Renal cortex interstitium (tissue), 11 donors: ENCODE results near the gene ATP2A3. TPM values are rescaled to one million over a fixed set of nuclear protein-coding genes. Genes with fewer than 3 reads are reported as not detected.

Experiments used
- DNase-seq, 11 donors: peaks; one replicate each; pipeline ENCODE4 v3.0.0-alpha.2; 2013; ENCODE audit warnings: low read depth in 9 of 11, low spot score in 4 of 11; ENCODE audit errors: extremely low read depth in 1 of 11
- polyA plus RNA-seq, 3 donors: library from polyadenylated mRNA; unstranded; fragments of 120-200 nt; gene quantifications; one replicate each; pipeline ENCODE4 v1.2.1, GENCODE V29; 2013; ENCODE audit not compliant: insufficient read length in 3 of 3

Gene ATP2A3
- polyA plus RNA-seq, 3 donors, result 4.6 to 5.2 (median 4.8) TPM

DNA sequence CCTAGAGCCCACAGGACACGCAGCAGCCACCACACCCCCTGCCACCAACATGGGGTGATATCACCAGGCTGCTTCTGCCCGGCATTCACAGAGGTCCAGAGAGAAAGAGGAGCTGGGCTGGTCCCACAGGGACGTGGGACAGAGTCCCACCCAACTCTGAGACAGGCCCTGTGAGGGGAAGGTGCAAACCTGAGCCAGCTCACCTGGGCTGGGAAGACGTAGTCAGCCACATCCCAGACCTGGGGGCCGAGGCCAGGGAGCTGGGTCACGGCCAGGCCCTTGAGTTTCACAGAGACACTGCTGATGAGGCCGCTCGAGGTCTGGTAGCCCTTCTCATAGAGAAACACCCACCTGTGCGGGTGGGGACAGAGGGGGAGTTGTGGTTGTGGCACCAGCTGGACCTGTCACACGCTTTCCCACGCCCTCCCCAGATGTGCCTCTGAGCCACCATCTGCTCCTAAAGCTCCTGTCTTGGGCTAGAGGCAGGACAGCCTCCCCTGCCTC is 59.2 kb downstream of the ATP2A3 start:
- DNase-seq, result no peak

DNA sequence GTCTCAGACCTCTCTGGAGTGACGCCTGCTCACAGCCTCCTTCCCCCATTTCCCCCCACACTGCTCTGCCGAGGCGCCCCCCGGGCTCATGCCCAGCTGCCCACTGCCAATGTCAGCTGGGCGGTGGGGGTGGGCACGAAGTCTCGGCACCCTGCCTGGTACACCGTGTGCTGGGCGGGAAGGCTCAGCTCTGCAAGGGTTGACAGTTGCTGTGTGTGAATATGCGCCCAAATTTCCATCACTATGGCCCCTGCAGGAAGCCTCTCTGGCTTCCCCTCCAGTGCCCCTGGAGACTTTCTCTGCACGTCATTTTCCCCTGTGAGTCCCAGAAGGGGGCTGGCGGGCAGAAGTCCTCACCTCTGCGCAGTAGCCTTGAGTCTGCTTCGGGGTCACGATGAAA is 59.7 kb downstream of the ATP2A3 start:
- DNase-seq, result no peak

- no peak for DNase-seq
These were observed 60.4 kb downstream of the ATP2A3 start for GRCh38 chr17:3903881-3904290.

- DNase-seq, result no peak
These were observed 61.0 kb downstream of the ATP2A3 start for GRCh38 chr17:3903051-3903825.

- DNase-seq, result no peak
These were observed 63.6 kb downstream of the ATP2A3 start for GRCh38 chr17:3900646-3901045.

- no peak for DNase-seq
These were observed 66.5 kb downstream of the ATP2A3 start for GRCh38 chr17:3897731-3898130.

GRCh38 chr17:3896968-3897235 is 67.3 kb downstream of the ATP2A3 start:
- no peak for DNase-seq

- DNase-seq, result no peak
These were observed 67.9 kb downstream of the ATP2A3 start for GRCh38 chr17:3896108-3896967.

DNA sequence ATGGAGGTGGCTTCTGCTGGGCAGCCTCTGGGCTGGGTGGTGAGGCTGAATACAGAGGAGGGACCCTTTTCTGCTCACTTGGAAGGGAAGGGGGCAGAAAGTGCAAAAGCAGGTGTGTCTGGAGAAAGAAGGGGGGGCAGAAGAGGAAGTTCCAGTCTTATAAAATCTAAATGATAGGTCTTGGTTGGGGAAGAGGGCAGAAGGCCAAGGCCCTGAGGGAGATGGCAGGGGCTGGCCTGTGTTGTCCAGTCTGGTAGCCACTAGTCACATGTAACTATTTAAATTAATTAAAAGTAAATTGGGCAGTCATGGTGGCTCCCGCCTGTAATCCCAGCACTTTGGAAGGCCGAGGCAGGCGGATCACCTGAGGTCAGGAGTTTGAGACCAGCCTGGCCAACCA is 68.9 kb downstream of the ATP2A3 start:
- DNase-seq, result no peak

DNA sequence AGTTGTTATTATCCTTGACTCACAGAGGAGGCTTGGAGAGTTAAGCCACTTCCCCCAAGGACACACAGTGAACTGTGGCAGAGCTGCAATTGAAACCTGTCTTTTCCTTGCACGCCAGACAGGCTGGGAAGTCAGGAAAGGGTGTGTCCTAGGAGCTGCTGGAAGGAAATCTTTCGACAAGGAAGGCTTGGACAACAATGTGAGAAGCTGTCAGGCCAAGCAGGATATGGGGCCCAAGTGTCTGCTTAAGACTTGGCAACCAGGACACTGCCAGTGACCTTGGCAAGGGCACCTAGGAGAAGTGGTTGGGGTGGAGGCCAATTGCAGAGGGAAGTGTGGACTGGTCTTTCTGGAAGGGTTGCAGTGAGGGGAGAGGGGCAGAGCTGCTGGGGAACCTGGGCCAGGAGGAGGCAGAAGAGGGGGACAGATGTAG is 69.3 kb downstream of the ATP2A3 start:
- DNase-seq, result no peak

DNA sequence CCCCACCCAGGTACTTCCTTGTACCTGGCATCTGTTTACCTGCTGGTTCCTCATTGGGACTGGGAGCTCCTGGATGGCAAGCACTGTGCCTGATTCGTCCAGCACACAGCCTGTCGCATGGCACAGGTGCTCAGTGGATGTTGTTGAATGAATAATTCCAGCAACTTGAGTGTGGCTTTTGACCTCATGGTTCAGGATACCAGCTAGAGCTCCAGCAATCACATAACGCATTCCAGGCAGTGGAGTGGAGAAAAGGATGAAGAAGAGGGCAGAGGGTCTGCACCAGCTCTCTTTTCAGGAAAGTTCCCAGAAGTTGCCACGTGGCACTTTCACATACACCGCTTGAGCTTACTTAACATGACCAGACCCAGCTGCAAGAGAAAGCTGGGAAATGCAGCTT is 70.0 kb downstream of the ATP2A3 start:
- no peak for DNase-seq

DNA sequence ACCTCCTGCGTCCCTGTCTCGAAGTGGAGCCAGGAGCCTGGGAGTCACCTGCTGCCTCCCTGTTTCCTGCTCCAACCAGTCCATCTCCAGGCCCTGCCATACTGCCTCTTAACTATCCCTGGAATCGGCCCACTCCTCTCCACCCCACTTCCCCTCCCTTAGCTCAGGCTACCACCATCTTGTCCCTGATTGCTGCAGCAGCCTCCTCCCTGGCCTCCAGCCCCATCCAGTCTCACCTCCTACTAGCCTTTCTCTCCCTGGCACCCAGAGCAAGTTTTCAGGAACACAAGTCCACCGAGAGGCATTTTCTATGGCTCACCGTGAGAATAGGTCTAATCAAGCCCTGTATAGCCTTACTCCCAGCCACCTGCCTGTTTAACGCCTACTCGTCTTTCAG is 70.5 kb downstream of the ATP2A3 start:
- no peak for DNase-seq

- DNase-seq, result peak in 7 of 11 donors; percentile 53 to 83 (median 74)
These were observed 71.1 kb downstream of the ATP2A3 start, which contains the start of gene CAMKK1 for GRCh38 chr17:3893003-3893719. CAMKK1 (minus strand) TSS chr17:3893053; CDS start chr17:3885687, 7,366 bp downstream.

DNA sequence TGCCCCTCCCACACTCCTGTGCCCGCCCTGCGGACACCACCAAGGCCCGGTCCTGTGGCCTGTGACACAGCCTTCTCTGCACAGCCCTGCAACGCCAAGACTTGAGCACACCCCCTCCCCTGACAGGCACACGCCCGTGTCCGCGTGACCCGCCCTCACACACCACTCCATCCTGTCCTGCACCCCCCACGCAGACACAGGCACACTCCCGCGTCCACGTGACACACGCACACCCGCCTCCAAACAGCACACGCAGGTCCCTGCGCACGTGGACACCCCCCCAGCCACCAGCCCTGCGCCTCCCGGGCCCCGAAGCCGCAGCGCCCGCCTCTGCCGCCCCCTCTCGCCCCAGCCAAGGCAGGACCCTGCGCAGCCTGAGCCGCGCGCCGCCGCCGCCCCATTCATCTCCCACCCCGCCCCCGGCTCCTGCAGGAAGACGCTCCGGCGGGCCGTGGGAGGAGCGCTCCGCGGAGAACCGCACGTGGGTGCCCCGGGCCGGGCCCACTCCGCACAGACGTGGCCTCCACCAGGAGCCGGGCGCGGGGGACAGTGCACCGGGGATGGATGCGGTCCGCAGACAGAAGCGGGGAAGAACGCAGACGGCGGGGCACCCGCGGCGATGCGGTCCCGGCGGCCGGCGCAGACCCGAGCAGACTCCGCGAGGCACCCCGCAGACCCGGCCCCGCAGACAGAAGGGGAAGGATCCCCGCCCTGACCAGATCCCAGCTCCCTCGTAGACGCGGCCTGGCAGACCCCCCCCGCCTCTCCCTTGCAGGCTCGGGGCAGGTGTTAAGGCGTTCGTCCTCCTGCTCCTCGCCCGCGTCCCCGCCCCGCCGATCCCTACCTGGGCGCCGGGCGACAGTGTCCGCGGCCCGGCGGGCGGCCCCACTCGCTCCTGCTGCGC is 71.9 kb downstream of the ATP2A3 start:
- no peak for DNase-seq

DNA sequence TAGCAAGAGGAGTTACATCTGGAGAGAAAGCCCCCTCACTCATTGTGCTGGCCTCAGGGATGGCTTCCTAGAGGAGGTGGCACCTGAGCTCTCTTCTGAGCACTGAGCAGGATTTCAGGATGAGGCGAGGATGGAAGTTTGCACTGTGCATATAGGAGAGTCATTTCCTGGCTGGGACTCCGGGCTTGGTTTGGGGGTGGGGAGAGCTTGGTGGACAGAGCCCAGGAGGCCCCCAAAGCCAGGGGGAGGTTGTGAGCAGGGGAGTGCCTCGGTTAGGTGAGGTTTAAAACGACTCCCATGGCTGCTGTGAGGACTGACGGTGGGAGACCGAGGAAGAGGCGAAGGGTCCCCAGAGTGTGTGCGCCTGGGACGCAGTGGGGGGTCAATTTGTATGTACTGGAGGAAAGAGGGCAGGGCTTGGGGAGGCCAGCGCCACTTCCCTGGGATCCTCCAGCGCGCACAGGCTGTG is 72.6 kb downstream of the ATP2A3 start:
- DNase-seq, result no peak

DNA sequence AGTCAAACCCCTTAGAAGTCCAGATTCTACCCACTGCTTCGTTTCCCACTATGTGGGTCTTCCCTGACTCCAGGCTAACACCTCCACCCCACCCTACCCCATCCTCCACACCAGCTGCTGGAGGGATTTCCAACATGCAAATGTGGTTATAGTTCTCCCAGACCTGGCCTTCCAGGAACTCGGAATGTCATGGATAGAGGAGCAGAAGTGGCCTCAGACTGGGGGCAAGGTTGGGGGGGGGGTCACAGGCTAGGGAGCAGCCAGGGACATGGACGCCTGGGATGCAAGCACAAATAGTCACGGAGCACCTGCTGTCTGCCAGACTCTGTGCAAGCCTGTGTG is 73.4 kb downstream of the ATP2A3 start:
- no peak for DNase-seq

DNA sequence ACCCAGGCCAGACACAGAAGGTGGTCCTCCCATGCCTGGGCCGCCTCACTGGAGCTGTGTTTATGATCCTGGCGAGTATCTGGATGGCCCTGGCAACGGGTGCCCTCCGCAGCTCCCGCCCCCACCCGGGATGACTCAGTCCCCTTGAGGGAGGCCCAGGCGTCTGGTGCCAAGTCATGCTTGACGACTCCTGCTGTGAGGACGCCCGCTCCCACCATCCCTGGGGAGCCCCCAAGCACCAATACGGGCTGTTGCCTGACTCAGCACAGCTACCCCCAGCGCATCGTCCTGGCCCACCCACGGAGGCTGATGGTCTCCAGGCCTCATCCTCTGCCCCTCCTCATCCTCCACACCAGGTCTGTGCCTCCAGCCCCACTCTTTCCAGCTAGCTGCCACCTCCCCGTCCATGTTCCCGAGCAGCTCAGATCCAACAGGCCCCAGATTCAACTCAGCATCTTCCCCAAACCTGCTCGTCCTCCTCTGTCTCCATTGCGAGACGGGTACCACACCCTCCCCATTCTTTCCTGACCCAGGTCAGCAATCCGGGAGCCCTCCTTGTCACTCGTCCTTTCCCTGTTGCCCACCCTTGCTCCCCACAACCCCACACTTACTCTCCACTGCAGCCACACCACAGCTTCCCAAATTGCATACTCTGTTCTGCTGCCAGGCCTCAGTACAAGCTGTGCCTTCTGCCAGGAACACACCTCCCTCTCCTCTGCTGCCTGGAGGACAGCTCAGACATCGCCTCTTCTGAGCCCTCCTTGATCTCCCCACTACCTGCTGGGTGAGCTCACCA is 74.0 kb downstream of the ATP2A3 start:
- peak in 1 of 11 donors; percentile 56 for DNase-seq
